Left ventricle myocardium superior (tissue), 1 donor: ENCODE results near the gene STX10. TPM values are rescaled to one million over a fixed set of nuclear protein-coding genes. Genes with fewer than 3 reads are reported as not detected.
"Not testable (repeated sequence)": the region's sequence is repeated elsewhere in the genome, so short reads cannot be mapped to it uniquely, and the experiment has no call there.

ENCODE experiments used
- ATAC-seq: fragments of 200-7000 bp; cut with Tn5 transposase; one replicate; pipeline ENCODE4 v1.9.1; 2020; ENCODE audit warnings: mild to moderate bottlenecking, moderate library complexity
- DNase-seq: peaks from one replicate; pipeline ENCODE4 v3.0.0-alpha.2; 2020
- intact Hi-C: fragments of 100-400 bp; cut with micrococcal nuclease; formaldehyde crosslinking; loops from one replicate; pipeline ENCODE4 v1.11.0; 2022
- total RNA-seq: library from RNA; stranded (reverse); fragmentation: NEBNext Ultra II Directional; extraction: Animal tissue kit (Norgen Biotek cat#: 25700); gene quantifications from one replicate; pipeline ENCODE4 v1.2.1, GENCODE V29; 2021
- donor health status: DM: no; HTN: yes; CAD: no; lungs with severe emphysema.

Gene STX10
- total RNA-seq, 1 donor from 2014 or later, result 46.4 TPM

DNA sequence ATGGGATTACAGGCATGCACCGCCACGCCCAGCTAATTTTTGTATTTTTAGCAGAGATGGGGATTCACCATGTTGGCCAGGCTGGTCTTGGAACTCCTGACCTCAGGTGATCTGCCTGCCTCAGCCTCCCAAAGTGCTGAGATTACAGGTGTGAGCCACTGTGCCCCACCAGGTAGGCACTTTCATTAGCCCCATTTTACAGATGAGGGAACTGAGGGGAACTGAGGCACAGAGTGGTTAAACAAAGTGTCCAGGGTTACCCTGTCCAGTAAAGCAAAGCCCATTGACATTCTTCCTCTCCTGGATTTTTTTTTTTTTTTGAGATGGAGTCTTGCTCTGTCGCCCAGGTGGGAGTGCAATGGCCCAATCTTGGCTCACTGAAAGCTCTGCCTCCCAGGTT, 16.0 kb upstream of the STX10 start:
- intact Hi-C loops, DNase-seq, ATAC-seq: not testable (repeated sequence)

DNA sequence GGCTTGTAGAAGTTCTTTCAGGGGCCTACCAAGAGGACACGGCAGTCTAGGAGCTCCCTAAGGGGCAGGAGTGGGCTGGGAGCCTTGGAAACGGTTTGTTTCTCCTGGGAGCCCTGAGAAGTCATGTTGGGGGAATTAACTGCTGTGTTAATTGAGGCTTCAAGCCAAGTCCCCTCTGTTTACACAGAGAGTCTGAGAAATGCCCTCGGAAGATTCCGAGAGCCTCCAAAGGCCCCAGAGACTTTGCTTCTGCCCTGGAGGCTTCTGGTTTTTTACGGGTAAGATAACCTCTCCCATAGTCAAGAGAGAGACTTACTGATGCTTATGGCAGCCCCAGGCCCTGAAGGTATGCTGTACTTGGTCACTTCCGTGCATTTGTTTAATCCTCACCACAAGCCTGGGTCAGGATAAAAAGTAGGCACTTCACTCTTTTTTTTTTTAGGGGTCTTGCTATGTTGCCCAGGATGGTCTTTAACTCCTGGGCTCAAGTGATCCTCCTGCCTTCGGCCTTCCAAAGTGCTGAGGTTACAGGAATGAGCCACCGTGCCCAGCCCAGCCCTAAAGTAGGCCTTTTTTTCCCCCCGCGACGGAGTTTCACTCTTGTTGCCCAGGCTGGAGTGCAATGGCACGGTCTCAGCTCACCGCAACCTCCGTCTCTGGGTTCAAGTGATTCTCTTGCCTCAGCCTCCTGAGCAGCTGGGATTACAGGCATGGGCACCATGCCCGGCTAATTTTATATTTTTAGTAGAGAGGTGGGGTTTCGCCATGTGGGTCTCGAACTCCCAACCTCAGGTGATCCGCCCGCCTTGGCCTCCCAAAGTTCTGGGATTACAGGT, 15.2 kb upstream of the STX10 start:
- DNase-seq, result no peak
- intact Hi-C loops, result no loop called here

DNA sequence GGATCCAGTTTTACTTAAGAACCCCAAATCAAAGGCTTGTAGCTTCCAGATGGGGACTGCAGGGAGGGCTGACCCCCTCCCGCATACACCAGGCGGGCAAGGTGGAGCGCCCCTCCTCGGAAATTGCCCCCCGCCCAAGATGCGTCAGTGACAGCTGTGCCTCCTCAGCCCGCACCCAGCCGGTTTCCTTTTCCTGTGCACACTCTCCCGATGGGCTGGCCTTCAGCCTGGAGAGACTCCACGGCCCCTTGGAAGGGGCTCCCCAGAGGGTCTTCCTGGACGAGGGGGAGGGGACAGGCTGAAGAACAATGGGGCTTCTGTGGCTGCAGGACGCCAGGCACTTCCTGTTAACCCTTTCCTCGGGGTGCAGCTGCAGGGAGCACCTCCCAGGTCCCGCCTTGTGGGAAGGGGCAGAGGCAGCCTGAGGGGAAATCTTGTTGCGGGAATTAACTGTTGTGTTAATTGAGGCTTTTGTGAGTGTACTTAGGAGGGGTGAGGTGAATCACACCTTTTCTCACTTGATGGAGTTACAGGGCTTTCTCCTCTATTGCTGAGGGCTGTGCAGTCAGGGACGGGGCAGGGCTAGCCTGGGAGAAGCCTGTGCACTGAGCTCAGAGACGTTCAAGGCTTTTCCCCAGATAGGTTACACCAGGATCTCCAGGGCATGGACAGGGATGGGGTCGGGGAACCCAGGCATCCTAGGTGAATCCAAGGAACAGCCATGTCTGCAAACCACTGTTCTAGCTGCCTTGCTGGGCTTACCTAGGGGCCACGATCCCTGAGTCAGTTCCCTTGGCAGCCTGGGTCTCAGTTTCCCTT, 14.4 kb upstream of the STX10 start:
- peak; percentile 44 for ATAC-seq
- intact Hi-C loops, result no loop called here

More for the DNA sequence above, 15.2 kb upstream of the STX10 start:
- ATAC-seq, result no peak

DNA sequence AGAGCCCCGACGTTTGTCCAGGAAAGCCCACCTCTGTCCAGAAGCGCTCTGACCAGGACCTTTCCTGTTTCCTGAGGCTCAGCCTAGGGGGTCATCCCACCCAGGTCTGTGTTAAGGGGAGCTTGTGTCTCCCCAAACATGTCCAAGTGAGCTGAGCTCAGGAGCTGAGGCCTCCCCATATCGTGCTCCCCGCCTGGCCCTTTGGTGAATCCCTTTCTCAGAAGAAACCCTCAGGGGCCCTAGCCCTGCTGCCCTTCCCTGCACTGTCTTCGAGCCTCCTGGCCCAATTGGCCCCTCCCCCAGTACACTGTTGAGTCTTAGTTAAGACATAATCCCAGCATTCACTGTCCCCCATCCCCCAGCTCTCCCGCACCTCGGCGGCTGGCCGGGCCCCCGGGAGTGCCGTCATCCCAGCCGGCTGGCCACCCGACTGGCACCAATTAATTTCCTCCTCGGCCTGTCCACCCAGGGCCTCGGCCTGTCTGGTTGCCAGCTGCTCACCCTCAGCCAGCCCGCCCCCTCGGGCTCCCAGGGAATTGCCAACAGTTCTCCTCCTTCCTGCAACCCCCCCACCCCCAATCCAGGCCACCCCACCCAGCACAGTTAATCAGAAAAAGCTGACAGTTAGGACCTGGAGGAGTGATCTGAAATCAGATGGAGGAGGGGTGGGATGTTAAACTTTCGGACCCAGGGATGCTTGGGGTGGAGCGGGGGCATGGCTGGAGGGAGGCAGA, 13.6 kb upstream of the STX10 start:
- ATAC-seq (peak; percentile 53), DNase-seq (peak; percentile 72)
- intact Hi-C loops, result no loop called here

More for the DNA sequence above, 14.4 kb upstream of the STX10 start:
- DNase-seq, result peak; percentile 79

DNA sequence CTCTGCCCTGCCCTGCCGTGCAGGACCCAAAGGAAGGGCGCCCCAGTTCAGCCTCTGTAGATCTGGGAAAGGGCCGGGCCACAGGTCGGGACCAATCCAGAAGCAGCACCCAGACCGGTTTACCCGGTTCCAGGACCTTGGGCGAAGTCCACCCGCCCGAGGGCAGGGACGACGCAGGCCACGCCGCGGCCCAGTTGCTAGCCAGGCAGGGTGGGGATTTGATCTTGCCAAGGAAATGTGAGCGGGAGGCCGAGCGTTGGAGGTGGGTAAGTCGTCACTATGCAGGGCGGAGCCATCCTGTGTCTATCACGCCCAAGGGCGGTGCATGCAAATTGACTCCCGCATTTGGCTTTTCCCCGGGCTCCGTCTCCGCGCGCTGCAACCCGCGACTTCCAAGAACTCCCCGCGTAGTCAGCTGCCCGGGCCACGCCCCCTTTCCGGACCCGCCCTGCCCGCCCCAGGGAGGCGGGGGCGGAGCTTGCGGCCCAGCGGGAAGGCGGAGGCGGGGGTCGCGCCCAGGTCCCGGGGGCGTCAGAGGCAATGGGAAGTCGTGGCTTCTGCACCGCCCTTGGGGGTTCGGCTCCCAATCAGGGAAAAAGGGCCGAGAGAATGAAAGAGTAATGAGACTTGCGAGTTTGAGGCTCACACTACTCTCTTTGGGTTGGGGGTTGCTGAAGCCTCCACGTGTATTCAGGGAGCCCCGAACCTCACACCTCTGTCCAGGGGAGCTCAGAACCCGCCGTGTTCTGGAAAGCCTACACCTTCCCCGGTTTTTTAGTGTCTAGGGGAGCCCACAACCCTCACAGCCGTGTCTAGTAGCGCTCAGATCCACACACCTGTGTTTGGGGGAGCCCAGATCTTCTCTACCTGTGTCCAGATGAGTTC, 12.8 kb upstream of the STX10 start:
- ATAC-seq (peak; percentile 89), DNase-seq (peak; percentile 97)
- intact Hi-C loops, result no loop called here

DNA sequence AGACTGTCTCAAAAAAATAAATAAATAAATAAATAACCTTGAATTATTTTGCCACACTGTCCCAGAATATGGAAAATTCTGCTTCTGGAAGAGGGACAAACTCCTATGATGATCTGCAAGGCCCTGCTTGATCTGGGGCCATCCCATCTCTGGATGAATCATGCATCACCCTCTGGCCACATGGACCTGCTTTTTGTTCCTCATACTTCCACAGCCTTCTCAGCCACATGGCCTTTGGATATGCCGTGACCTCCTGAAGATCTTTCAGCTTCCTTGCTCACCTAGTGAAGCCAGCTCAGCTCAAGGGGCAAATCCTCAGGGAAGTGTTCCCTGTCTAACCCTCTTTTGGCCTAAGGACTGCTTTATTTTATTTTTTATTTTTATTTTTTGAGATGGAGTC, 10.4 kb upstream of the STX10 start:
- no peak for ATAC-seq
- intact Hi-C loops, result no loop called here
- DNase-seq, result no peak

DNA sequence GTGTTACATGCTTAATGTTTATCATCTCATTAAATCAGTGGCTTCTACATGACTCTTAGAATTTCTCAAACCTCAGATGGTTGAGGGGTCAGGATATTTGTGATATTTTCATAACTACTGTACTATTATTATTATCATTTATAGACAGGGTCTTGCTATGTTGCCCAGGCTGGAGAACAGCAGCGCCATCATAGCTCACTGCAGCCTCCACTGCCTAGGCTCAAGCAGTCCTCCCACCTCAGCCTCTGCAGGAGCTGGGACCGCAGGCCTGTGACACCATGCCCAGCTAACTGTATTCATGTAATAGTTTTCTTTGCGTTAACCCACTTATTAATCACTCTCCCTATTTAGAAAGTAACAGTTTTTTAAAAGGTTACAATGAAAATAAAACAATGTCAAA, 9.5 kb upstream of the STX10 start:
- no peak for DNase-seq
- intact Hi-C loops, result no loop called here
- no peak for ATAC-seq

DNA sequence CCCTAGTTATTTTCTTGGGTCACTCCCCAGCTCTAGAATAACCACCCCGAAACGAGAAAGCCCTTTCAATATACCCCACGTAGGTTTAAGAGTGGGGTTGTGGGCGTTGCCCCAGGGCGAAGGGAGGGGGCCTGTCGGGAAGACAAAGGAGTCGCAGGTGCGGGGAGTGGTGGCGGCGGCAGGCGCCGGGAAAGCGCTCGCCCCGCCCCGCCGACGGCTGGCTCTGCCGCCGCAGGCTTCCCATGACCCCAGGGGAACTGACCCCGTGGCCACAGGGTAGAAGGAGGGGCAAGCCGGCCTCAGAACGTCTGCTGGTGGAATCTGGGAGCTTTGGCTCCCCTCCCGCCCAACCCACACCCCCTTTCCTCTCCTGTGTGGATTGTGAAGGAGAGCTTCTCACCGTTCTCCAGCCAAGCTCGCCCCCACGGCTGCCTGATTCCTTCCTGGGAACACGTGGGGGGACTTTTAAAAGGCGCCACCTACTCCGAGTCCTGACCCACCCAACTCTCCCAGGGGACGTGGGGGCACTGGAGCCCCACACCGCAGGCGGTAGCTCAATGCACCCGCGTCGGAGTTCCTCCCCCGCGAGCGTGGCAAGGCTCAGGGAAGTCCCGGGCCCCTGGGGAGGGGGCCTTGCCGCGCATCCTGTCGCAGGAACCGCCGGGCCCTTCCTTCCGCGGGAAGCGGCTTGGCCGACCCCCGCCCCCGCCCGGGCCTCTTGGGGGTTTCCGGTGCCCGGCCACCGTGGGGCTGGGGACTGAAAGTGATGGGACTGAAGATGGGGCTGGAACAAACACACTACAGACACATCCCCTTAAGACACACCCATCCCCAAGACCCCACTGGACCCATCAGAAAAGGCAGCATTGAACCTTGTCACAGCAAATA, 5.5 kb upstream of the STX10 start:
- peak; percentile 4 for ATAC-seq
- intact Hi-C loops, result no loop called here
- peak; percentile 85 for DNase-seq

DNA sequence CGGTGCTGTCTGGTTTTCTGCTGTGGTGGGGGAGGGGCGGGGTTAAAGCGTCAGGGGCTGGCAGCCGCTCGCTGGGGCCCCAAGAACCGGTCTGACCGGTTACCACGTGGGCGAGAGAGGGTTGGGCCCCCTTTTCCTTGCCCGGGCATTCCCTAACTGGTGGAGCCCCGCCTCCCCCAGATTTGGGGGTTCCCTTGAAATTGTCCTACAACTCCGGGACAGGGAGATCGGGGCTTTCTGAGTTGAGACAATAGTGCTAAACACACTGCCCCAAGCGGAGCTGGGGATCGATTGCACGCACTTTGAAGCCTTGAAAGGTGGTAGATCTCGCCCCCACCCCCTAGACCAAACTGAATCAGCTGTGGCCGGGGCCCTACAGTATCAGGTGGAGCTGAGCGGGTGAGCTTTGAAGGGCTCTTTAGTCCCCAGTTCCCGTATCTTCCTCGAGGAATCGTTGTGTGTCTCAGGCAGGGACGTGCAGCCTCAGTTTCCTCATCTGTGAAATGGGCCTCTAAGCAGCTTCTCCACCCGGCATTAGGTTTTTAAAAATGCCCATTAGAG, 4.8 kb upstream of the STX10 start:
- ATAC-seq (no peak), DNase-seq (peak; percentile 63)
- intact Hi-C loops, result no loop called here

DNA sequence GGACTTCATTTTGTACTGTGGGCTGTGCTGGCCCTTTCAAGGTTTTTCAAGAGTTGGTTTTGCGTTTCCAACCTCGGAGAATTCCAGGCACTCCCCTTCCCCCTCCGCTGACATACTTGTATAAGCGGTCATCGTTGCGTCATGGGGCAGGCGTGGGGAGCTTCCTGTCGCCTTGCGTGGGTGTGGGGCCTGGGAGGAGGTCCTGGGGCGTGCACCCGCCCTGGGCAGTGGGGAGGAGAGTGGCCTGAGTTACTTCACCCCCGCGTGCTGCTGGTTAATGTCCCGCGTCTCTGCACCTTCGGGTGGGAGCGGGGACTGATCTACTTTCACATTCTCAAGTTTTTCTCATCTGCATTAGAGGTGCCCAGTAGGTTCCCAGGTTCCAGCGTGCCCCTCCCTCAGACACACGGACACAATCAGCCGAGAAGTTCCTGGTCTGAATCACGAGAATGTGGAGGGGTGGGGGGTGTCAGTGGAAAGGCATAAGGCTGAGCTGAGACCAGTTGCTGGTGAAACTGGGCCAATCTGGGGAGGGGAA, 4.1 kb upstream of the STX10 start:
- intact Hi-C loops, result no loop called here

DNA sequence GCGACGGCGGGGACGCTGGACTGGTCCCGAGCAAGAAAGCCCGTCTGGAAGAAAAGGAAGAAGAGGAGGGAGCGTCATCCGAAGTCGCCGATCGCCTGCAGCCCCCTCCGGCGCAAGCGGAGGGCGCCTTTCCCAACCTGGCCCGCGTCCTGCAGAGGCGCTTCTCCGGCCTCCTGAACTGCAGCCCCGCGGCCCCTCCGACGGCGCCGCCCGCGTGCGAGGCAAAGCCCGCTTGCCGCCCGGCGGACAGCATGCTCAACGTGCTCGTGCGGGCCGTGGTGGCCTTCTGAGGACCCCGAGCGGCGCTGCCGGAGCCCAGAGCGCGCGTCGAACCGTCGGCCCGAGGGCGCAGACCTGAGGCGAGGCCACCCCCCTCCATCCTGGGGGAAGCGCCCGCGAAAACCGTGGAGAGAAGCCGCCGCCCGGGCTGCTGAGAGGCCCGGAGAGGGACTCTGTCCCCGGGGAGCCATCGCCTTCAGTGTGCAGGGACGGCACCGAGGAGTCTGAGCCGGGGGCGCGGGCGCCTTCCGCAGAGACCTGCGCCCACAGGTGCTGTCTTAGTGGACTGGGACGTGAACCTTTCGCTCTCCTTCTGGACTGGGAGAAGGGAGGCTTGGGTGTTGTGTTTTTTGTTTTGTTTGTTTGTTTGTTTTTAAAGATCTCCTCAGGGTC, 3.5 kb upstream of the STX10 start:
- DNase-seq (peak; percentile 62), ATAC-seq (no peak)
- intact Hi-C loops, result no loop called here

More for the DNA sequence above, 4.1 kb upstream of the STX10 start:
- ATAC-seq (peak; percentile 17), DNase-seq (peak; percentile 92)

DNA sequence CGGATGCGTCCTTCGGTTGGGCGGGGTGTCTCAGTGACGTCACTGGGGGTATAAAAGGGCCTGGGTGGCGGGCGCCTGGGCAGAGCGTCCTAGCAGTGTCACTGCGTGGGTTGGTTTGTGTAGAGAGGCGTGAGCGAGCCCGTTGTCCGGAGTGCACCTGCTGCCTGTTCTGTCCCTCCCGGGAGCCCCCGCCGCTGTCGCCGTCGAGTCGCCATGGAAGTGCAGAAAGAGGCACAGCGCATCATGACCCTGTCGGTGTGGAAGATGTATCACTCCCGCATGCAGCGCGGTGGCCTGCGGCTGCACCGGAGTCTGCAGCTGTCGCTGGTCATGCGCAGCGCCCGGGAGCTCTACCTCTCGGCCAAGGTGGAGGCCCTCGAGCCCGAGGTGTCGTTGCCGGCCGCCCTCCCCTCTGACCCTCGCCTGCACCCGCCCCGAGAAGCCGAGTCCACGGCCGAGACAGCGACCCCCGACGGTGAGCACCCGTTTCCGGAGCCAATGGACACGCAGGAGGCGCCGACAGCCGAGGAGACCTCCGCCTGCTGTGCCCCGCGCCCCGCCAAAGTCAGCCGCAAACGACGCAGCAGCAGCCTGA, 2.9 kb upstream of the STX10 start:
- DNase-seq (peak; percentile 94), ATAC-seq (peak; percentile 60)
- intact Hi-C loops, result no loop called here

DNA sequence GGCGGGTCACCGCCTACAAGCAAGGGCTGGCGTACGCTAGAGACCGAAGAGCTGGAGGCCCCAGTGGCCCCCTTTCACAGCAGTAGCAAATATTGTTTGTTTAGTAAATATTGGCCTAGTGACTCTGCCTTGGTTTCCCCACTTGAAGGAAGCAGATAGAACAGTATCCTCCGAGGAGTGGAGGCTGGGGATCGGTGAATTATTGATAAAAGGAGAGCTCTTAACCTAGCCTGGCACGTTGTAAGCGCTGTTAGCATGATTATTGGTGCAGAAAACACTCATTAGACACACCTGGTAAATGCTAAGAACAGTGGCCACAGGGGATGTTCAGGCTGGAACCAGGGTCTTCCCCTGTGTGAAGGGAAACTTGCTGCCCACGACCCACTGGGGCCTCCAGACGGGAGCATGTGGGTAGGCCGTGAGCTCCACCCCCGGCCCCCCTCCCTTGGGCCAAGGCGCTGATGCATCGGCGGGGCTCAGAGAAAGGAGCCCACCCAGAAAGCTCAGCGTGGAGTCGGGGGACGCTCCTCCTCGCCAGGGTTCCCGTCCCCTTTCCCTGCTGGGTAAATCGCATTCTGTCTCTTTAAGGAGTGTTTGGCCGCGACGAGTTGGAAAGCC, 2.3 kb upstream of the STX10 start:
- ATAC-seq, result peak; percentile 1
- no peak for DNase-seq
- intact Hi-C loops, result no loop called here

DNA sequence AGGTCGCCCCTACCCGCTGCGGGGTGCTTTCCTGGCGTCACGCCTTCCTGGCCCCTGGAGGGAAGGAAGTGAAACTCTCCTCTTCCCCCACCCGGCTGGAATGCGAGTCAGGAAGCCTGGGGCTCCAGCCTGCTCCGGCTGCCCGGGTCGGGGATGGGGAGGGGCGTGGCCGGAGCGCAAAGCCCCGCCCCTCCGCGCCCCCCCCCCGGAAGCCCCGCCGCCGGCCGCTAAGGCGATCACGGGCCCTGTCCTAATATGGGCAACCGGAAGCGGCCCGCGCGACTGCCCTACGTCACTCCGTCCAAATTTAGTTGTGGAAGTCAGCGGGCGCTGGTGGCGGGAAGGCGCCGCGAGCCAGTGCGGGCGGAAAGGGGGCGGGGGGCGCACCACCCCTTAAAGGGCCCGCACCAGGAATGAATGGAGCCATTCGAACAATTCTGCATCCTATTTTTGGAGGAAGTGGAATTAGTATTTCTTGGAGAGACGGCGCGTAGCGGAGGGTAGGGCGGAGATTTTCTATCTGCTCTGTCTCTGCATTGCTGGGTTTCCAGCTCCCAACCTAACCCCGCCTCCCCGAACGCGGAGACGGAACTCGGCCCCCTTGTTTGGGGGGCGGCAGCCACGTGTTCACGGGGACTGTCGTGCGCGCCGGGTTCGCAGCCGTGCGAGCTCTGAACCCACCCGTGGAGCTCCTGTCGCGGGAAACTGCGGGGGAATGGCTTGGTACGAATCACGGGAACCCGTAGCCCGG, 1.6 kb upstream of the STX10 start:
- ATAC-seq, result peak; percentile 71
- intact Hi-C loops, result no loop called here

DNA sequence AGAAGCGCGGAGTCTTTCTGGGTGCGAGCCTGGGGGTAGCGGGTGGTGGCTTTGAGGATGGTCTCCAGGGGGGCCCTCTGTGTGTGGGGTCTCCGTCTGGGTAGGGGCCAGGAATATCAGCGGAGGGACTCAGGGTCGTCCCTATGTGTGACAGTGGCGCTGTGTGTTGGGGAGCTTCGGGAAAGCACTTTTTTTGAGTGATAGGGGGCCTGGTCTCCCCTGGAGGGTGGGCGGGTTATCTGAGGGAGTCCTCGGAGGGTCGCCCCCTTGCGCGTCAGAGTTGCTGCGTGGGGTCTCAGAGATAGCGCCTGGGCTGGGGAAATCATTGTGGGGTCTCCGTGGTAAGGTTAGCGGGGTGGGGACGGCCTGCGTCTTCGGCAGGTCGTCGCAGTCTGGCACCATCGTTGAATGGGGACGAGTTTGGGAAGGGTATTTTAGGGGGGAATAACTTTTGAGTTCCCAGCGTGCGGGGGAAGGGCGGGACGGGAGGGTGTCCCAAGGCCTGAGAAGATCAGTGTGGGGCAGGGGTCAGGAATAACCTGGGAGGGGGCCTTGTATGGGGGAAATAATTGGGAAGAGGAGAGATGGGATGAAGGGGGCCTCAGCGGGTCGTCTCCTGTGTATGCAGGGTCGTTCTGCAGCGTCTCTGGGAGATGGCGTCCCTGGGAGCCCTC, 893 bp upstream of the STX10 start:
- peak; percentile 58 for DNase-seq
- ATAC-seq, result no peak
- intact Hi-C loops, result no loop called here

More for the DNA sequence above, 1.6 kb upstream of the STX10 start:
- DNase-seq, result peak; percentile 98
